RWPE2 (cell line): ENCODE results near the gene PPP1R3G.

Experiments
- ATAC-seq: fragments of 200-7000 bp; cut with Tn5 transposase; 3 replicates; pipeline ENCODE4 v1.9.1; 2021; ENCODE audit warnings: low read depth
- DNase-seq: peaks from one replicate; pipeline ENCODE4 v3.0.0-alpha.2; 2020; ENCODE audit warnings: low spot score
- H3K27ac ChIP-seq: fragments of 450-650 bp; 2 replicates; pipeline ENCODE4 v1.5.1; 2017; ENCODE audit warnings: mild to moderate bottlenecking; ENCODE audit not compliant: poor library complexity, severe bottlenecking
- H3K27me3 ChIP-seq: fragments of 250-450 bp; sonication (Bioruptor Pico); 2 replicates; pipeline ENCODE4 v1.5.1; 2021; ENCODE audit warnings: mild to moderate bottlenecking, moderate library complexity; ENCODE audit not compliant: insufficient read depth, poor library complexity, severe bottlenecking
- H3K36me3 ChIP-seq: fragments of 250-450 bp; sonication (Bioruptor Pico); 2 replicates; pipeline ENCODE4 v1.5.1; 2020; ENCODE audit warnings: low read depth, mild to moderate bottlenecking, moderate library complexity
- H3K4me1 ChIP-seq: fragments of 250-450 bp; sonication (Bioruptor Pico); 2 replicates; pipeline ENCODE4 v1.5.1; 2021; ENCODE audit warnings: mild to moderate bottlenecking, moderate library complexity; ENCODE audit not compliant: insufficient read depth, poor library complexity, severe bottlenecking
- H3K4me3 ChIP-seq: fragments of 250-450 bp; sonication (Bioruptor Pico); 2 replicates; pipeline ENCODE4 v1.5.1; 2021; ENCODE audit warnings: mild to moderate bottlenecking, moderate library complexity; ENCODE audit not compliant: severe bottlenecking
- H3K9me3 ChIP-seq: fragments of 250-450 bp; sonication (Bioruptor Pico); 2 replicates; pipeline ENCODE4 v1.5.1; 2021; ENCODE audit warnings: mild to moderate bottlenecking, moderate library complexity; ENCODE audit not compliant: severe bottlenecking
- TF ChIP-seq, protein P1 (sequence below): fragments of 450-650 bp; IDR thresholded peaks from one replicate; pipeline ENCODE4 v1.5.1; 2017; ENCODE audit warnings: mild to moderate bottlenecking, moderate library complexity; ENCODE audit not compliant: poor library complexity, severe bottlenecking

Gene PPP1R3G

DNA sequence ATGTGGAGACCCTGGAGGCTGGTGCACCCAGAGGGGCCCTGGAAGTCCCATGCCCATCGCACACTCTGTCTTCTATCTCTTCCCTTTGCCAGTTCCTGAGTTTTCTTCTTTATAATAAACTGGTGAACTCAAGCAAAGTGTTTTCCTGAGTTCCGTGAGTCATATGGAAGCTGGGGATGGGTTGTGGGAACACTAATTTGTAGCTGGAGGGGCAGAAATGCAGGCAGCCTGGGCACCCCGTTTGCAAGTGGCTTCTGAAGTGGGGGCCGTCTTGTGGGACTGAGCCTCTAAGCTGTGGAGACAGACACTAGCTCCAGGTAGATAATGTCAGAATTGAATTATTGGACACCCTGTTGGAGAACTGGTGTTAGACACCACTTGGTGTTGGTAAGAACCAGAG lies 3.2 kb upstream of the PPP1R3G start:
- no peak overlapping the region for H3K4me3 ChIP-seq
- no peak for DNase-seq
- no peak for ATAC-seq
- H3K27ac ChIP-seq = peak overlapping the region; percentile 62
- TF ChIP-seq, protein P1, sequence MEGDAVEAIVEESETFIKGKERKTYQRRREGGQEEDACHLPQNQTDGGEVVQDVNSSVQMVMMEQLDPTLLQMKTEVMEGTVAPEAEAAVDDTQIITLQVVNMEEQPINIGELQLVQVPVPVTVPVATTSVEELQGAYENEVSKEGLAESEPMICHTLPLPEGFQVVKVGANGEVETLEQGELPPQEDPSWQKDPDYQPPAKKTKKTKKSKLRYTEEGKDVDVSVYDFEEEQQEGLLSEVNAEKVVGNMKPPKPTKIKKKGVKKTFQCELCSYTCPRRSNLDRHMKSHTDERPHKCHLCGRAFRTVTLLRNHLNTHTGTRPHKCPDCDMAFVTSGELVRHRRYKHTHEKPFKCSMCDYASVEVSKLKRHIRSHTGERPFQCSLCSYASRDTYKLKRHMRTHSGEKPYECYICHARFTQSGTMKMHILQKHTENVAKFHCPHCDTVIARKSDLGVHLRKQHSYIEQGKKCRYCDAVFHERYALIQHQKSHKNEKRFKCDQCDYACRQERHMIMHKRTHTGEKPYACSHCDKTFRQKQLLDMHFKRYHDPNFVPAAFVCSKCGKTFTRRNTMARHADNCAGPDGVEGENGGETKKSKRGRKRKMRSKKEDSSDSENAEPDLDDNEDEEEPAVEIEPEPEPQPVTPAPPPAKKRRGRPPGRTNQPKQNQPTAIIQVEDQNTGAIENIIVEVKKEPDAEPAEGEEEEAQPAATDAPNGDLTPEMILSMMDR = no peak
- H3K36me3 ChIP-seq = no peaks in the 10 kb centered on the region
- peaks cover 4% of the 10 kb centered on the region for H3K9me3 ChIP-seq
- no peaks in the 10 kb centered on the region for H3K27me3 ChIP-seq
- H3K4me1 ChIP-seq = peaks cover 24% of the 10 kb centered on the region

DNA sequence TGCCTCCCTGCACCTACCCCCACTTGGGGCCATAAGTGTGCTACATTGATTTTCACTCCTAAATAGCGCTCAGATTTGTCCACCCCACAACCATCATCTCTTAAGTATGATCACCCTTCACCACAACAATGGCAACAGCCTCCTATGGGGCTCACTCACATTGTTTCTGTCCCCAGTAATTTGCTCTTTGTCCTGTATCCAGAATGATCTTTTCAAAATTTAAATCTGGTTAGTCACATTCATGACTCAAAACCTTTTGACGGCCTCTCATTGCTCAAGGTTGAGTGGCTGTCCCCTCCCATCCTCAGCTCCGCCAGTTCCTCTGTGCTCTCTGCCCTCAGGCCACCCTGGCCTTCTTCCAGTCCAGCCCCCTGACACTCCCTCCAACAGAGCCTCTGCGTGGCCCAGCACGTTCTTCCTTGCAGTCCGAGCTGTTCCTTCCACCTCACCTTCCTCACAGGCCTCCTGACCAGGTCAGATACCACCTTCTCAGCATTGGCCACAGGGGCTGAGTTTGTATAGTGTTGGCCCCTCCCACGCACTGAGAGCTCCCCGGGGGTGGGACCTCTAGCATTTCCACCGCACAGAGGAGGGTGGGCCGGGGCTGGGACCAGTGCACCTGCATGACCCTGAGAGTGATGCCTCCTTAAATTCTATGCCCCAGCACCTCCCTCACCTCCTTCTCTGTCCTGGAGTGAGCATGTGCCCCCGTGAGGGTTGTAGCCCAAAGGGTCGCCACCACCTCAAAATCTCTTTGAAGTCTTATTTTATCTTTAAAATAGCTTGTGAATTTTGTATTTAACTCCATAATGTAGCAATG lies 2.4 kb upstream of the PPP1R3G start:
- Histone ChIP-seq H3K4me3 (no peak overlapping the region), H3K27ac (peak overlapping the region; percentile 62), H3K36me3 (no peaks in the 10 kb centered on the region), H3K9me3 (peaks cover 4% of the 10 kb centered on the region), H3K4me1 (peaks cover 24% of the 10 kb centered on the region), H3K27me3 (no peaks in the 10 kb centered on the region)
- DNase-seq (peak; percentile 95), ATAC-seq (peak; percentile 84)
- TF ChIP-seq, protein P1 = no peak

GRCh38 chr6:5083307-5083583 lies 1.9 kb upstream of the PPP1R3G start:
- Histone ChIP-seq H3K27me3 (no peaks in the 10 kb centered on the region), H3K4me3 (no peak overlapping the region), H3K9me3 (peaks cover 4% of the 10 kb centered on the region), H3K36me3 (no peaks in the 10 kb centered on the region), H3K4me1 (peaks cover 24% of the 10 kb centered on the region), H3K27ac (peak overlapping the region; percentile 62)
- DNase-seq (no peak), ATAC-seq (no peak)
- TF ChIP-seq, protein P1 = no peak

- Histone ChIP-seq H3K4me3 (peak overlapping the region; percentile 31), H3K27me3 (no peaks in the 10 kb centered on the region), H3K27ac (peak overlapping the region; percentile 62), H3K36me3 (no peaks in the 10 kb centered on the region), H3K4me1 (peaks cover 24% of the 10 kb centered on the region), H3K9me3 (peaks cover 4% of the 10 kb centered on the region)
- TF ChIP-seq, protein P1 = no peak
- no peak for ATAC-seq
- DNase-seq = no peak
Measured at GRCh38 chr6:5083813-5084359, 1.3 kb upstream of the PPP1R3G start.

GRCh38 chr6:5084360-5084780 lies 771 bp upstream of the PPP1R3G start:
- Histone ChIP-seq H3K36me3 (no peaks in the 10 kb centered on the region), H3K4me1 (peaks cover 24% of the 10 kb centered on the region), H3K27ac (no peak overlapping the region), H3K4me3 (peak overlapping the region; percentile 31), H3K27me3 (no peaks in the 10 kb centered on the region), H3K9me3 (no peaks in the 10 kb centered on the region)
- no peak for DNase-seq
- ATAC-seq = no peak
- TF ChIP-seq, protein P1 = no peak
